Endothelial cell of umbilical vein (primary cell): ENCODE results near the gene NTNG1. TPM values are rescaled to one million over a fixed set of nuclear protein-coding genes. Genes with fewer than 3 reads are reported as not detected.

Experiments used
- BruUV-seq: library from RNA; stranded (reverse); fragments of 400-500 nt; replicated peaks from 2 replicates; lab custom pipeline; 2021; lab: Mats Ljungman, UMichigan
- CTCF ChIA-PET: fragments of 300-600, 350-600 bp; sonication (Branson Sonifier 250); formaldehyde crosslinking; loops from one replicate; lab custom pipeline; 2021; ENCODE audit warnings: antibody characterized with exemption, inconsistent platforms; lab: Charles Lee
- POLR2A ChIA-PET: fragments of 300-600, 350-600 bp; sonication (Branson Sonifier 250); formaldehyde crosslinking; loops from one replicate; lab custom pipeline; 2021; ENCODE audit warnings: antibody characterized with exemption, inconsistent platforms; lab: Charles Lee
- DNase-seq: peaks from one replicate; pipeline ENCODE4 v3.0.0-alpha.2; 2011; ENCODE audit warnings: low read depth, low spot score
- FAIRE-seq: peaks from 2 replicates; lab custom pipeline; 2011; peaks lifted over from hg19 to GRCh38; lab: Jason Lieb, UNC
- H2AFZ ChIP-seq: 2 replicates; pipeline ENCODE4 v1.6.0; 2012; ENCODE audit warnings: low read depth, low read length, control low read depth, inconsistent platforms
- H3K27ac ChIP-seq: 2 replicates; pipeline ENCODE4 v1.5.1; 2011; ENCODE audit warnings: low read depth, mild to moderate bottlenecking, control low read depth, low read length, moderate library complexity; ENCODE audit not compliant: insufficient read depth
- H3K27me3 ChIP-seq, 2 experiments: 2 replicates each; pipeline versions ENCODE4 v1.6.0 to v1.6.1; 2011; ENCODE audit warnings: low read length in 2 of 2, mixed read lengths in 1 of 2; ENCODE audit not compliant: control insufficient read depth in 2 of 2, insufficient read depth in 2 of 2
- H3K36me3 ChIP-seq, 2 experiments: 2 replicates in 1 of 2; 3 replicates in 1 of 2; pipeline ENCODE4 v1.5.1; 2011; ENCODE audit warnings: low read length in 2 of 2, mild to moderate bottlenecking in 1 of 2, moderate library complexity in 1 of 2; ENCODE audit not compliant: control insufficient read depth in 2 of 2, insufficient read depth in 2 of 2; ENCODE audit errors: extremely low read depth in 1 of 2
- H3K4me1 ChIP-seq: 3 replicates; pipeline ENCODE4 v1.5.1; 2011; ENCODE audit warnings: mild to moderate bottlenecking, low read length; ENCODE audit not compliant: control insufficient read depth, insufficient read depth; ENCODE audit errors: extremely low read depth
- H3K4me2 ChIP-seq: 2 replicates; pipeline ENCODE4 v1.6.1; 2011; ENCODE audit warnings: low read length, control low read depth, mixed read lengths; ENCODE audit not compliant: insufficient read depth
- H3K4me3 ChIP-seq, 3 experiments: fragments of 200-600 bp in 1 of 3; sonication (generic), shearing (Covaris generic) in 1 of 3; replicated peaks in 1 of 3; 2 replicates each; pipeline ENCODE4 v1.5.1; 2011 to 2016; ENCODE audit warnings: control low read depth in 3 of 3, low read length in 3 of 3, mild to moderate bottlenecking in 2 of 3, inconsistent platforms in 1 of 3, low read depth in 1 of 3, moderate library complexity in 1 of 3; ENCODE audit not compliant: insufficient read depth in 1 of 3
- H3K79me2 ChIP-seq: 2 replicates; pipeline ENCODE4 v1.6.0; 2012; ENCODE audit warnings: low read length, inconsistent platforms; ENCODE audit not compliant: control insufficient read depth, insufficient read depth
- H3K9ac ChIP-seq: replicated peaks from 2 replicates; pipeline ENCODE3; 2011; ENCODE audit warnings: low read length, control low read depth; ENCODE audit not compliant: insufficient read depth; ENCODE audit errors: extremely low read depth
- H3K9me1 ChIP-seq: replicated peaks from 3 replicates; pipeline ENCODE4 v1.6.0; 2011; ENCODE audit warnings: mild to moderate bottlenecking, low read length; ENCODE audit not compliant: control insufficient read depth, insufficient read depth; ENCODE audit errors: extremely low read depth
- H3K9me3 ChIP-seq: replicated peaks from 2 replicates; pipeline ENCODE4 v1.5.1; 2012; ENCODE audit warnings: low read length, inconsistent platforms; ENCODE audit not compliant: control insufficient read depth, insufficient read depth
- H4K20me1 ChIP-seq: replicated peaks from 2 replicates; pipeline ENCODE3; 2011; ENCODE audit warnings: mild to moderate bottlenecking, low read length; ENCODE audit not compliant: control insufficient read depth, insufficient read depth; ENCODE audit errors: extremely low read depth
- CTCF ChIP-seq, 2 donors: IDR thresholded peaks; 1 replicate in 1 of 2; 2 replicates in 1 of 2; pipeline ENCODE4 v1.5.1; 2011; ENCODE audit warnings: low read length in 2 of 2, mild to moderate bottlenecking in 2 of 2, moderate library complexity in 2 of 2, control low read depth in 1 of 2, inconsistent platforms in 1 of 2, low read depth in 1 of 2; ENCODE audit not compliant: insufficient read depth in 1 of 2; ENCODE audit errors: extremely low read depth in 1 of 2
- EZH2 ChIP-seq: IDR thresholded peaks from 2 replicates; pipeline ENCODE4 v1.6.1; 2012; ENCODE audit warnings: borderline replicate concordance, low read depth, mild to moderate bottlenecking, moderate library complexity, low read length, inconsistent platforms; ENCODE audit not compliant: severe bottlenecking
- FOS ChIP-seq: IDR thresholded peaks from 2 replicates; pipeline ENCODE4 v1.6.1; 2011; ENCODE audit warnings: mild to moderate bottlenecking, low read length, moderate library complexity, borderline replicate concordance; ENCODE audit not compliant: insufficient read depth
- GATA2 ChIP-seq: IDR thresholded peaks from 2 replicates; pipeline ENCODE4 v1.7.0; 2011; ENCODE audit warnings: low read depth, mild to moderate bottlenecking, moderate library complexity, mixed read lengths, low read length; ENCODE audit not compliant: insufficient read length, insufficient read depth
- JUN ChIP-seq: IDR thresholded peaks from 2 replicates; pipeline ENCODE4 v1.6.1; 2011; ENCODE audit warnings: borderline replicate concordance, low read depth; ENCODE audit not compliant: insufficient read length, insufficient read depth
- MAX ChIP-seq: IDR thresholded peaks from 2 replicates; pipeline ENCODE4 v1.6.1; 2011; ENCODE audit not compliant: insufficient read depth, insufficient read length
- MYC ChIP-seq: IDR thresholded peaks from one replicate; pipeline ENCODE4 v1.6.1; 2011; ENCODE audit warnings: mild to moderate bottlenecking, low read depth, low read length
- POLR2A ChIP-seq: IDR thresholded peaks from 2 replicates; pipeline ENCODE4 v1.6.1; 2012; ENCODE audit warnings: low read depth, mild to moderate bottlenecking, control low read depth, low read length
- POLR2AphosphoS5 ChIP-seq: IDR thresholded peaks from 2 replicates; pipeline ENCODE4 v1.6.1; 2012; ENCODE audit warnings: low read depth, mild to moderate bottlenecking, control low read depth, low read length, moderate library complexity; ENCODE audit not compliant: insufficient read depth
- dilution Hi-C: fragments of 300-500 bp; cut with MboI; formaldehyde crosslinking; loops from one replicate; pipeline ENCODE4 v1.15.0; 2019; ENCODE audit warnings: low sequenced_read_pairs; ENCODE audit not compliant: extremely low pct_ligation_motif_present
- intact Hi-C: fragments of 100-400 bp; cut with micrococcal nuclease; formaldehyde crosslinking; loops from one replicate; pipeline ENCODE4 v1.10.0; 2022
- polyA plus RNA-seq, 4 experiments: library from polyadenylated mRNA; depleted of rRNA in 3 of 4; stranded (reverse) in 3 of 4; unstranded in 1 of 4; fragments of >200 nt; gene quantifications; 2 replicates each; pipeline versions ENCODE4 v1.2.1 to v1.2.3, GENCODE V29; 2011 to 2012; ENCODE audit warnings: missing spikeins in 1 of 4
- total RNA-seq: library from RNA; stranded (reverse); gene quantifications from 2 replicates; pipeline ENCODE4 v1.2.3, GENCODE V29; 2021

NTNG1 gene
- total and polyA plus RNA-seq, 2 donors (not counting 3 experiments of a cell fraction or from before 2014, with no cell fraction given): not detected

- Histone ChIP-seq H3K4me1 (no peaks in the 10 kb centered on the region), H3K9me1 (no peaks in the 10 kb centered on the region), H3K79me2 (no peaks in the 10 kb centered on the region), H3K9me3 (no peaks in the 10 kb centered on the region), H3K4me2 (no peak overlapping the region), H3K36me3 (no peaks in the 10 kb centered on the region), H2AFZ (no peak overlapping the region), H3K4me3 (no peak overlapping the region), H3K27me3 (no peaks in the 10 kb centered on the region), H3K27ac (no peak overlapping the region), H4K20me1 (no peaks in the 10 kb centered on the region), H3K9ac (no peak overlapping the region)
- ChIA-PET POLR2A (no interaction called here), CTCF (no interaction called here)
- TF ChIP-seq MYC: no peak
- TF ChIP-seq POLR2AphosphoS5: no peak
- no peak for TF ChIP-seq FOS
- TF ChIP-seq GATA2: no peak
- no peak for TF ChIP-seq JUN
- TF ChIP-seq CTCF (IDR thresholded peaks at IDR 0.05; ENCODE audit: extremely low read depth in 1 of 2, insufficient read depth in 1 of 2, low read depth in 1 of 2, low read length in 2 of 2): no peak
- TF ChIP-seq POLR2A: no peak
- no peak for TF ChIP-seq EZH2
- TF ChIP-seq MAX: no peak
- no TSS peak for BruUV-seq
- intact Hi-C loops (no loop called here), dilution Hi-C loops (no loop called here)
- FAIRE-seq (no peak), DNase-seq (no peak)
Observed at GRCh38 chr1:107262467-107263286, 121.8 kb downstream of the NTNG1 start.
